Activated T-helper 2 cell treated with anti-CD3 and anti-CD28 coated beads, Interferon-gamma antibody, Interleukin-2, Interleukin-4, amounts not matched to agents 10 μg/mL and 5 μg/mL and 100 μg/mL, durations not matched to agents 14 hours and 24 hours and 36 hours (primary cell): ENCODE results near the gene HLCS. TPM values are rescaled to one million over a fixed set of nuclear protein-coding genes. Genes with fewer than 3 reads are reported as not detected.

Experiments used
- DNase-seq: peaks from one replicate; pipeline ENCODE4 v3.0.0; 2021; ENCODE audit warnings: low spot score
- H3K27ac Mint-ChIP-seq: one replicate; pipeline ENCODE4 v1.8.0; 2021; ENCODE audit warnings: mixed read lengths
- H3K27me3 Mint-ChIP-seq: one replicate; pipeline ENCODE4 v1.8.0; 2021; ENCODE audit warnings: low read depth, mixed read lengths
- H3K36me3 Mint-ChIP-seq: one replicate; pipeline ENCODE4 v1.8.0; 2021; ENCODE audit warnings: low read depth, mixed read lengths
- H3K4me1 Mint-ChIP-seq: one replicate; pipeline ENCODE4 v1.8.0; 2021; ENCODE audit warnings: low read depth, mixed read lengths
- H3K4me3 Mint-ChIP-seq: one replicate; pipeline ENCODE4 v1.8.0; 2021; ENCODE audit warnings: low read depth, mild to moderate bottlenecking, moderate library complexity, mixed read lengths
- H3K9me3 Mint-ChIP-seq: one replicate; pipeline ENCODE4 v1.8.0; 2021; ENCODE audit warnings: mixed read lengths
- intact Hi-C: fragments of 100-400 bp; cut with micrococcal nuclease; formaldehyde crosslinking; loops from one replicate; pipeline ENCODE4 v1.15.1; 2023
- total RNA-seq: library from RNA; stranded (reverse); gene quantifications from 2 replicates; pipeline ENCODE4 v1.2.3, GENCODE V29; 2022

HLCS gene
- total RNA-seq, 1 donor from 2014 or later: 17.2 TPM

DNA sequence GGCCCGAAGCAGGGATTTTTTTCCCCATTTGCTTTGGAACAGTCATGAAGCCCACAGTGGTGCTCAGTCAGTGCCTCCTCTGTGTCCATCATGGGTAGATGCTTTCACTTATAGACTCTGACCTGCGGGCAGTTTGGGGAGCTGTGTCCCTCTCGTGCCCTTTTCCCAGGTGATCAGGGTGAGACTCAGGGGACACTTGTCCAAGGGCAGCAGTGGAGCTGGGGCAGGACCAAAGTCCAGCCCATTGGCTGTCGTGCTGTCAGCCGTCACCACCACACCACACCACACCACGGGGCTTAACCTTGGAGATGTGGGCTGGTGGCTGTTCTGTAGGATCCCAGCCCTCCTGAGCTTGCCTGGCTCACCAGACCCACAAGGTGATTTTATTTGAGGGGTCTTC, 232.6 kb downstream of the HLCS start:
- no peak overlapping the region for H3K27ac Mint-ChIP-seq
- no peaks in the 10 kb centered on the region for H3K36me3 Mint-ChIP-seq
- peaks cover under 1% of the 10 kb centered on the region for H3K27me3 Mint-ChIP-seq
- no peaks in the 10 kb centered on the region for H3K4me1 Mint-ChIP-seq
- no peaks in the 10 kb centered on the region for H3K9me3 Mint-ChIP-seq
- H3K4me3 Mint-ChIP-seq: no peak overlapping the region
- DNase-seq: no peak
- intact Hi-C loops: no loop called here

DNA sequence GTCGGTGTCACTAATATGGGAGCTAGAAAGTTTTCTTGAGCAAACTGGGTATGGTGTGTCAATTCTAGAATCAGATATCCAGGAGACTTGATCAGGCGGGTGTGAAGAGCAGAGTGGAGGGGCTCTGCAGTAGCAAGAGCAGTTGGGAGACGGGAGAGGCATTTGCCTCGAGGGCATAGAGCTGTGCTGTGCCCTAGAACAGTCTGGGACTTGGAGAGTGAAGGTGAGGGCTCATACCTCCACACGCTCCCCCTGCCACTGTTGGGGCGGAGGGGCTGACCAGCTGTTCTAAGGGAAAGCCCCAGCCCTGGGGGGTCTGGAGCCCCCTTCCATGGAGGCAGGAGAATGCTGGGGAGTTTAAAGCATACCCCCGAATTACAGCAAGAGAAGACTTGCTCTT, 233.7 kb downstream of the HLCS start:
- DNase-seq: no peak
- intact Hi-C loops: no loop called here
- no peak overlapping the region for H3K4me3 Mint-ChIP-seq

DNA sequence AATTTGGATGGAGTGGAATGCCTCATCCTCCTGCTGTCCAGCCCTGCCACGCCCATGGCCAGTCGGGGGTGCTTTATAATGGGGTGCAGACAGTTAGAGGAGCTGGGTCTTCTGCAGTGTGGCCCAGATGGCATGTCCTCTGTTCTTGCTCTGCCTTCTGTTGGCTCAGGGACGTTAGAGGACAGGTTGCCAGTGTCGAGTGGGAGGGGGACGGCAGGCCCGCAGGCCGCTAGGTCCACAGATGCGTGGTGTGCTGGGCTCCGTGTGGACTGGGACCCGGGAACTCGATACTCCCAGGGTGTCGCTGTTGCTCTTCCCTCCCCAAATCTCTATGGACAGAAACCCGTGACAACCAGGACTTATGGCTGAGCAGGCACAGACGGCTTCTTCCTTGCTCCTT, 234.3 kb downstream of the HLCS start:
- no peaks in the 10 kb centered on the region for H3K9me3 Mint-ChIP-seq
- H3K4me3 Mint-ChIP-seq: no peak overlapping the region
- no peak for DNase-seq
- H3K4me1 Mint-ChIP-seq: no peaks in the 10 kb centered on the region
- intact Hi-C loops: no loop called here
- no peaks in the 10 kb centered on the region for H3K27me3 Mint-ChIP-seq
- H3K36me3 Mint-ChIP-seq: no peaks in the 10 kb centered on the region
- H3K27ac Mint-ChIP-seq: no peak overlapping the region

More for the DNA sequence above, 233.7 kb downstream of the HLCS start:
- Mint-ChIP-seq H3K4me1 (no peaks in the 10 kb centered on the region), H3K27me3 (no peaks in the 10 kb centered on the region), H3K9me3 (no peaks in the 10 kb centered on the region), H3K36me3 (no peaks in the 10 kb centered on the region), H3K27ac (no peak overlapping the region)

DNA sequence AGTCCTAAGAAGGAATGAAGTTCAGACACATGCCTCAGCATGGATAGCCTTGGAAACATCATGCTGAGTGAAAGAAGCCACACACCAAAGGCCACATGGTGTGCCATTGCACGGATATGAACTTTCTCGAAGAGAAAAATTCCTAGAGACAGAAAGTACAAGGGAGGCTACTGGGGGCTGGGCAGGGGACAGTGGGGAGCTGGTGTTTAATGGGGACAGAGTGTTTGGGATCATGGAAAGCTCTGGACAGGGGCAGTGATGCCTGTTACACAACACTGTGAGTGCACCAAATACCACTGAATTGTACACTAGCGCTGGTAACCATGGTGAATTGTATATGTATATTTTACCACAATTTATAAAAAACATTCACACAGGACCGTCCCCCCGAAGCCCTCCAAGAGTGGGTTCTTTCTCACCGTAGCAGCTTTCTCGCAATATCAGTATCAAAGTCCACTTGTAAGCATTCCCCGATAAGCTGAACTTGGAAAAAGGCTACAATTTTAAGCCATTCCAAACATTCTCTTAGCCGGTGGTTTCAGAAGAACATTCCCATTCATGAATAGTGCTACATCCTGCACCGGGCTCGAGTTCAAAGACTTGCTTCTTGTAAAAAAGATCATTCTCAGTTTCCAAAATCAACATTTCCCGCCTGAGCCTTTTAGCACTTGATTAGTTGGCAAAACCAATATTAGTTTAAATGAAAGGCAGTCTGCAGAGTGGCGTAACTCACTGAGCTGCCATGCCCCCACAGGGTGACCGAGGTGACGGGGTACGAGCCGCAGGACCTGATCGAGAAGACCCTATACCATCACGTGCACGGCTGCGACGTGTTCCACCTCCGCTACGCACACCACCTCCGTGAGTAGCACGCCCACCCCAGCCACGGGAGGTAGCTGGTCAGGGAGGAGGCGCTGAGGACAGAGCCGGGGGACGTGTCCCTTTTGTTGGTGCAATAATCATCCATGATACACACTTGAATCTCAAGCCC, 235.9 kb downstream of the HLCS start:
- no peak overlapping the region for H3K4me3 Mint-ChIP-seq
- H3K27me3 Mint-ChIP-seq: no peaks in the 10 kb centered on the region
- H3K27ac Mint-ChIP-seq: no peak overlapping the region
- no peak for DNase-seq
- intact Hi-C loops: no loop called here
- no peaks in the 10 kb centered on the region for H3K36me3 Mint-ChIP-seq
- H3K4me1 Mint-ChIP-seq: no peaks in the 10 kb centered on the region
- H3K9me3 Mint-ChIP-seq: no peaks in the 10 kb centered on the region

DNA sequence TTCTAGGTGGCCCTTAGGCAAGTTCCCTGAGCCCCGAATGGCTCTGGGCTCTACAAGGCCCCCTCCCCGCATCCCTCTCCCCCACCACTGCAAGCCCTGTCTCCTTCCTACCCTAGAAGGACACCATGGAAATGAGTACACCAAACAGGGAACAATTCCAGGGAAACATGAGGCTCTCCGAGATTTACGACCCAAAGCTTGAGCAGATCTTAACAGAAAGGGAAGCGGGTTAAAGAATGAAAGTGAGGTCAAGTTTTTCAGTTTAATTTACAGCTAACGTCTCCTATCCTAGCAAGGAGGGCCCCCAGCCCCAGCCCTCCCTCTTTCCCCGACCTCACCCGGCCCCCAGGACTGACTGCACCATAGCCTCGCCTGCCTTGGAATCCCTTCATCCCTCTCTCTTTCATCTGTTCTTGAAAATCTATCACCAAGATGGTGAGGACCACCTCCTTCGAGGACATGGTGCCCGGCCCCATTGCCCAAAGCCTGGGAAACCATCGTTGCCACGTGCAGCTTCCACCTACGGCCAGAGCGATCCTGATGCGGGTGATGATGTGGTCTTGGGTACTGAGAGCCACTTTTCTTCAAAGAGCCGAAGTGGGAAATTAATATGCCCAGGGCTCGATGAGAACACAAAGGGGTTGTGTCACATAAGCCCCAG, 237.0 kb downstream of the HLCS start:
- H3K27me3 Mint-ChIP-seq: no peaks in the 10 kb centered on the region
- intact Hi-C loops: no loop called here
- no peaks in the 10 kb centered on the region for H3K9me3 Mint-ChIP-seq
- H3K27ac Mint-ChIP-seq: no peak overlapping the region
- no peak overlapping the region for H3K4me3 Mint-ChIP-seq
- DNase-seq: no peak
- H3K36me3 Mint-ChIP-seq: no peaks in the 10 kb centered on the region
- H3K4me1 Mint-ChIP-seq: no peaks in the 10 kb centered on the region

DNA sequence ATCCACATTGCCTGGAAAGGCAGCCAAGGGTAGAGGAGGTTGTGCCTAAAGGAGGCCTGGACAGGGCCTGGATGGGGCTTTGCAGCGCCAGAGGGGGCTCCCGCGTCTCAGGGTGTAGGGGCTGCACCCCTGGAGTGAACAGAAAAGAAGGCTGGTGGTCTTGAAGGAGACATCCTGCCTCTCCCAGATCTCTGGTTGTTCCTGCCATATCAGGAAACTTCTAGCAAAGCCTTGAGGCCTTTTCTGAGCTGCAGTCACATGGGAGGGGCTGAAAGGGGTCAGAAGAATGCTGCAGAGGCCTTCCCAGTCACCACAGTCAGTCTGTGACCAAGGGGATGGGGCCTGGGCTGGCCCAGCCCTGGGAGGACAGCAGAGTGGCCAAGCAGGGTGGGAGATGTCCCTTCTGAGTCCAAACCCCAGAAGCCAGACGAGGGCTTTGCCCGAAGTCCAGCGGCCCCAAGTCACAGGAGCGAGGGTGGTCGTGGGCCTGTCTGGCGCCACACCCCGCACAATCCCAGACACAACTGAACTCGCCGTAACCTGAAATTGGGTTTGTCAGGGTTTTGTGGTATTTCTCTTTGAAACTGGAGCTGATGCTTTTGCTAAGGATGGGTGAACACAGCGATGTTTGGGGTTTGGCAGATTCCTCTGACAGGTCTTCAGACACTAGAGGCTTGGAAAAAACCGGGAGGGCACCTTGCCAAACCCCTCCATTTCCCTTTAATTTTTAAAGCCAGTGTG, 237.9 kb downstream of the HLCS start:
- Mint-ChIP-seq H3K4me3 (no peak overlapping the region), H3K27ac (no peak overlapping the region), H3K27me3 (no peaks in the 10 kb centered on the region), H3K9me3 (no peaks in the 10 kb centered on the region), H3K36me3 (no peaks in the 10 kb centered on the region), H3K4me1 (no peaks in the 10 kb centered on the region)
- intact Hi-C loops: no loop called here
- no peak for DNase-seq

DNA sequence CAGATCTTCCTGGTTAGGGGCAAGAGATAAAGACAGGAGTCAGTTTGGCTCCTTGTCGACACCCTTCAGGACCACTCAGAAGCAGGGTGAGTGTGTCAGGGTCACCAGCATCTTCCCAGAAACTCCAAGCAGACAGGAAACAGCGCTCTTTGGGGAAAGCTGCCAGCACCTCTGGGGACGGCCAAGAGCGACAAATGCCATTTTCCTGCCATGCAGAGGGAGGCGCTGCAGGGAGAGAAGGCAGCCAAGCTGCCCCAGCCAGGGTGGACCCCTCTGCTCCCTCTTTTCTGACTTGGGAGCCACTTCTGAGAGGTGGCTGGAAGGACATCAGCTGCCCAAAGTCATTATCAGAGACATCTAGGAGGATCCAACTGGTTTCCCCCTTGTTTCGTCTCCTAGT, 238.6 kb downstream of the HLCS start:
- intact Hi-C loops: no loop called here
- H3K9me3 Mint-ChIP-seq: no peaks in the 10 kb centered on the region
- H3K27me3 Mint-ChIP-seq: no peaks in the 10 kb centered on the region
- H3K36me3 Mint-ChIP-seq: no peaks in the 10 kb centered on the region
- H3K4me3 Mint-ChIP-seq: no peak overlapping the region
- H3K27ac Mint-ChIP-seq: no peak overlapping the region
- DNase-seq: no peak
- H3K4me1 Mint-ChIP-seq: no peaks in the 10 kb centered on the region

DNA sequence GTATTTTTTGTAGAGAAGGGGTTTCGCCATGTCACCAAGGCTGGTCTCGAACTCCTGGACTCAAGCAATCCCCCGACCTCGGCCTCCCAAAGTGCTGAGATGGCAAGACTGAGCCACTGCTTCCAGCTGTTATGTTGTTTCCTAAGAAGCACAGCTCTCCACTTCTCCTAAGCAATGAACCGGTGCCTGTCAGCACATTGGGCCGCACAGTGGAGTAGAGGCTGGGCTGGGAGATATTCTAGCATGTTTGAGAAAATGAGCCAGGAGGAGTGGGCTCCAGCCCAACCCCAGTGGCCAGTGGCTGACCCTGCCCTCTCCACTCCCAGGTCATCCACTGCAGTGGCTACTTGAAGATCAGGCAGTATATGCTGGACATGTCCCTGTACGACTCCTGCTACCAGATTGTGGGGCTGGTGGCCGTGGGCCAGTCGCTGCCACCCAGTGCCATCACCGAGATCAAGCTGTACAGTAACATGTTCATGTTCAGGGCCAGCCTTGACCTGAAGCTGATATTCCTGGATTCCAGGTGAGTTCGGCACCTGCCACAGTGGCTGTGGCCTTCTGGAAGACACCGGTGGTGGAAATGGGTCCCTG, 240.6 kb downstream of the HLCS start:
- H3K27me3 Mint-ChIP-seq: peaks cover 3% of the 10 kb centered on the region
- DNase-seq: no peak
- no peaks in the 10 kb centered on the region for H3K36me3 Mint-ChIP-seq
- no peaks in the 10 kb centered on the region for H3K9me3 Mint-ChIP-seq
- H3K27ac Mint-ChIP-seq: no peak overlapping the region
- H3K4me1 Mint-ChIP-seq: no peaks in the 10 kb centered on the region
- intact Hi-C loops: no loop called here
- no peak overlapping the region for H3K4me3 Mint-ChIP-seq

DNA sequence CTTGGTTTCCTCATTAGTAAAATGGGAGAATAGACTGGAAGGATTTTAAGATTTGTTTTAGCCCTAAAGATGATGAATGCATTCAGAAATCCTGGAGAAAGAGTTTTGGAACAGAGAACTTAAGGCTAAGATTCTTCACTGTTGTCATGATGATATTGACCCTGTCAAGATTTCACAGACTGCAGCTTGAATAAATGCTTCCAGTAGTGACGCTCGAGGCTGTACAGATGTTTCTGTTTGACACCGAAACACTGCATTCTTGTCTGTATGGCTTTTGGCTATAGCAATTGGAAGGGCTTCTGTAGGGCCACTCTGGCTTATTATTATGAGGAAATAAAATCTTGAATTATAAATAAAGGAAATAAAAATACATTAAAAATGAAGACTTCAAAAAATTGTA, 241.8 kb downstream of the HLCS start:
- no peak for DNase-seq
- intact Hi-C loops: no loop called here
- Mint-ChIP-seq H3K4me3 (no peak overlapping the region), H3K27ac (no peak overlapping the region), H3K9me3 (no peaks in the 10 kb centered on the region), H3K36me3 (no peaks in the 10 kb centered on the region), H3K4me1 (no peaks in the 10 kb centered on the region), H3K27me3 (peaks cover 6% of the 10 kb centered on the region)

DNA sequence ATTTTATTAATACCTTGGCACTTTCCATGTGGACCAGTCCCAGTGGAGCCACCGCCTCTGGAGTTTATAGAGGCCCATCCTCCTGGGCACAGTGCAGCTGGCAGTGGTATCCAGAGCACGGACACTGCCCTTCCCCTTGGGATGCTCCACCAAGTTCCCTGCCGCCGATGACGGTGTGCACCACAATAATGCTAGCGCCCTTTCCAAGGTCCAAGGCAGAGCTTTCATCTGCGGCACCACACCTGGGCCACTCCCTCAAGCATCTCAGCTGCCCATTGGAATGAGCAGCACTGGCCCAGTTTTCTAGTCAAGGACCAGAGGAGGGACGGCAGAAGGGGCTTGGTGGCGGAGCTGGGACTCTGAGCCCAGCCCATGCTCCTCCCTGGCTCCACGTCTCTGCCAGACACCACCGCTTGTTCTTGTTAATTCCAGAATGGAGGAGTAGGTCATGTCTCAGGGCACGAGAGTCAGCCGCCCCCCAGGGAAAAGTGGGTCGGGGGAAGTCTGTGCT, 243.0 kb downstream of the HLCS start:
- DNase-seq: no peak
- H3K27me3 Mint-ChIP-seq: peaks cover 8% of the 10 kb centered on the region
- no peak overlapping the region for H3K4me3 Mint-ChIP-seq
- no peaks in the 10 kb centered on the region for H3K4me1 Mint-ChIP-seq
- no peak overlapping the region for H3K27ac Mint-ChIP-seq
- intact Hi-C loops: no loop called here
- no peaks in the 10 kb centered on the region for H3K36me3 Mint-ChIP-seq
- no peaks in the 10 kb centered on the region for H3K9me3 Mint-ChIP-seq

DNA sequence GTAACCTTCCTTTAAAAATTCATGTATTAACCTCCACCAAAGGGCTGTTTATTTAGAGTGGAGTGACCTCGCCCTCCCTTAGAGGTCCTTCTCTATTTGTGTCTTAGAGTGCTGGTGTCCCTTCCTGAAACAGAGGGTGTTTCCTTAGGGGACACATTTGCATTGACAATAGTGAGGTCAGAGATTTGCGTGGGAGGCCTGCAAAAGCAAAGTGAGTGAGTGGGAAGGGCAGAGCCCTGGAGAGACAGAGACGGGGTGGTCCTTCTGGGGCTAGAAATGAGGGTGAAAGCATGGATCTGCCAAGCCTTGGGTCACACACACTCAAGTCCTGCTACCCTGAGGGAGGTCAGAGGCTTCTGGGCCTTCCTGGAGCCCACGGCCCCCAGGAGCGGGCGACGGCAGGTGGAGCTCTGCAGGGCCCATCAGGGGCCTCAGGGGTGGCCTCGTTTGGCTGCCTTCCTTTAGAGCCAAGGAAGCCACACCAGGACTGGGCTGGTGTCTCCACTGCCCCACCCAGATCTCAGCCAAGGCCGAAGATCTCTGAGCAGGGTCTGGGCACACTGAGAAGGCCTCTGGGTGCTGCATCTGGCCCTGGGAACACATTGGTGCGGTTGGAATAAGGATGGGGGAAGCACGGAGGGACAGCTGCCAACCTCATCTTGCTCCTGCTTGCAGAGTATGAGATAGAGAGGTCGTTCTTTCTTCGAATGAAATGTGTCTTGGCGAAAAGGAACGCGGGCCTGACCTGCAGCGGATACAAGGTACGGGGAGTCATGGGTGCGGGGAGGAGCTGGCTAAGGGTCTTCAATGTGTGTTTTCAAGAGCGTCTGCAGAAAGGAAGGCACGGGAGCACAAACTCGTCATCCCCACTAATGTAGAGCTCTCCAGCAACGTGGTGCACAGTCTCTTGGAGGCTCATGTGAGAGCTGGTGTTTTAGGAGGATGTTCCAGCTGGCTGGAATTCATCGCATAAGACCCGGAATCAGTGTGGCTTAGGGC, 243.8 kb downstream of the HLCS start:
- Mint-ChIP-seq H3K27ac (no peak overlapping the region), H3K36me3 (no peaks in the 10 kb centered on the region), H3K9me3 (no peaks in the 10 kb centered on the region), H3K4me1 (no peaks in the 10 kb centered on the region), H3K27me3 (peaks cover 8% of the 10 kb centered on the region), H3K4me3 (no peak overlapping the region)
- no peak for DNase-seq
- intact Hi-C loops: no loop called here
